HCT116 (cell line): ENCODE data around the gene SYNC. TPM values are rescaled to one million over a fixed set of nuclear protein-coding genes. Genes with fewer than 3 reads are reported as not detected.
A peak's percentile ranks its signal among the peaks of the same experiment; 100 is the strongest.

Source experiments
- ATAC-seq: fragments of 200-7000 bp; cut with Tn5 transposase; 2 replicates; pipeline ENCODE4 v1.9.1; 2020; ENCODE audit warnings: mild to moderate bottlenecking, moderate library complexity
- BruUV-seq: library from RNA; stranded (reverse); fragments of 400-500 nt; replicated peaks from 2 replicates; lab custom pipeline; 2021; lab: Mats Ljungman, UMichigan
- CTCF ChIA-PET: fragments of 300-600 bp; sonication (Branson Sonifier 250); formaldehyde crosslinking; loops from one replicate; lab custom pipeline; 2021; ENCODE audit warnings: antibody characterized with exemption; lab: Charles Lee
- POLR2A ChIA-PET: fragments of 300-600, 350-600 bp; sonication (Branson Sonifier 250); formaldehyde crosslinking; loops from one replicate; lab custom pipeline; 2021; ENCODE audit warnings: antibody characterized with exemption; lab: Charles Lee
- RAD21 ChIA-PET, 2 experiments: fragments of 300-600 bp; sonication (Branson Sonifier 250); formaldehyde crosslinking; loops; one replicate each; lab custom pipeline; 2023; ENCODE audit warnings: low total read pairs in 2 of 2; ENCODE audit not compliant: uncharacterized antibody in 2 of 2, unreplicated experiment in 2 of 2, low non-redundant PET in 1 of 2; lab: Charles Lee
- DNase-seq: peaks from one replicate; pipeline ENCODE4 v3.0.0-alpha.2; 2010; ENCODE audit warnings: low read depth, low spot score
- H2AFZ ChIP-seq: fragments of 200-600 bp; shearing (Covaris generic), sonication (generic); 2 replicates; pipeline ENCODE4 v1.6.1; 2017; ENCODE audit warnings: low read depth, mixed run types, mixed read lengths, antibody characterized with exemption, low read length; ENCODE audit not compliant: poor library complexity, severe bottlenecking
- H3K27ac ChIP-seq: 2 replicates; pipeline ENCODE4 v1.5.1; 2012; ENCODE audit warnings: low read depth, low read length
- H3K27me3 ChIP-seq: fragments of 200-600 bp; sonication (generic); 2 replicates; pipeline ENCODE4 v1.6.1; 2016; ENCODE audit warnings: mixed run types, low read length, mixed read lengths; ENCODE audit not compliant: insufficient read depth
- H3K36me3 ChIP-seq, 2 experiments: fragments of 200-500 bp in 1 of 2; fragments of 200-600 bp in 1 of 2; sonication (Bioruptor generic) in 1 of 2; sonication (generic) in 1 of 2; 2 replicates each; pipeline versions ENCODE4 v1.5.1 to v1.6.1; 2014 to 2016; ENCODE audit warnings: low read length in 2 of 2, inconsistent platforms in 1 of 2, mixed read lengths in 1 of 2, mixed run types in 1 of 2; ENCODE audit not compliant: insufficient read depth in 2 of 2, control insufficient read depth in 1 of 2
- H3K4me1 ChIP-seq, 2 experiments: fragments of 200-600 bp in 1 of 2; sonication (generic) in 1 of 2; 2 replicates each; pipeline versions ENCODE4 v1.5.1 to v1.6.1; 2012 to 2017; ENCODE audit warnings: low read length in 2 of 2, inconsistent platforms in 1 of 2, mild to moderate bottlenecking in 1 of 2, mixed read lengths in 1 of 2, mixed run types in 1 of 2, moderate library complexity in 1 of 2; ENCODE audit not compliant: insufficient read depth in 2 of 2, control insufficient read depth in 1 of 2
- H3K4me2 ChIP-seq: fragments of 200-600 bp; sonication (generic); 2 replicates; pipeline ENCODE4 v1.6.1; 2017; ENCODE audit warnings: mixed run types, low read length, mixed read lengths
- H3K4me3 ChIP-seq, 2 experiments: fragments of 200-600 bp in 1 of 2; sonication (generic) in 1 of 2; replicated peaks in 1 of 2; 2 replicates each; pipeline ENCODE4 v1.5.1; 2011 to 2016; ENCODE audit warnings: low read length in 2 of 2, control low read depth in 1 of 2, low read depth in 1 of 2, mild to moderate bottlenecking in 1 of 2, mixed read lengths in 1 of 2, mixed run types in 1 of 2
- H3K79me2 ChIP-seq: fragments of 200-600 bp; sonication (generic); 2 replicates; pipeline ENCODE4 v1.6.1; 2017; ENCODE audit warnings: mild to moderate bottlenecking, mixed run types, low read length, moderate library complexity, mixed read lengths; ENCODE audit not compliant: insufficient read depth
- H3K9ac ChIP-seq: fragments of 200-600 bp; sonication (generic); 2 replicates; pipeline ENCODE4 v1.6.1; 2016; ENCODE audit warnings: low read length, mixed read lengths
- H3K9me2 ChIP-seq: fragments of 200-600 bp; sonication (generic), shearing (Covaris generic); 2 replicates; pipeline ENCODE4 v1.6.1; 2017; ENCODE audit warnings: mixed run types, mild to moderate bottlenecking, moderate library complexity; ENCODE audit not compliant: insufficient read depth
- H3K9me3 ChIP-seq, 2 experiments: fragments of 200-500 bp in 1 of 2; fragments of 200-600 bp in 1 of 2; sonication (Bioruptor generic) in 1 of 2; sonication (generic) in 1 of 2; 2 replicates each; pipeline ENCODE4 v1.6.1; 2014 to 2017; ENCODE audit warnings: low read length in 2 of 2, mixed read lengths in 2 of 2, inconsistent platforms in 1 of 2, low read depth in 1 of 2, mild to moderate bottlenecking in 1 of 2, mixed run types in 1 of 2, moderate library complexity in 1 of 2; ENCODE audit not compliant: control insufficient read depth in 1 of 2, insufficient read depth in 1 of 2
- H4K20me1 ChIP-seq: fragments of 200-600 bp; sonication (generic), shearing (Covaris generic); 2 replicates; pipeline ENCODE4 v1.6.1; 2017; ENCODE audit warnings: mixed run types, mild to moderate bottlenecking, moderate library complexity; ENCODE audit not compliant: insufficient read depth
- CBX3 ChIP-seq: IDR thresholded peaks from 2 replicates; pipeline ENCODE4 v1.6.1; 2012; ENCODE audit warnings: low read depth
- CEBPB ChIP-seq: IDR thresholded peaks from 2 replicates; pipeline ENCODE4 v1.6.1; 2012; ENCODE audit warnings: low read depth
- EGR1 ChIP-seq: IDR thresholded peaks from 2 replicates; pipeline ENCODE4 v1.6.1; 2012; ENCODE audit warnings: low read depth
- POLR2A ChIP-seq: IDR thresholded peaks from 2 replicates; pipeline ENCODE4 v1.7.0; 2011; ENCODE audit warnings: borderline replicate concordance; ENCODE audit not compliant: insufficient read depth, insufficient read length; ENCODE audit errors: extremely low read depth
- SIN3A ChIP-seq: IDR thresholded peaks from 2 replicates; pipeline ENCODE4 v1.6.1; 2012; ENCODE audit warnings: low read depth
- YY1 ChIP-seq: IDR thresholded peaks from 2 replicates; pipeline ENCODE4 v1.6.1; 2011; ENCODE audit warnings: low read length, low read depth, moderate library complexity, mild to moderate bottlenecking; ENCODE audit not compliant: insufficient replicate concordance; ENCODE audit errors: extremely low read depth
- ZFX ChIP-seq: fragments of 450-650 bp; IDR thresholded peaks from 2 replicates; pipeline ENCODE4 v1.6.1; 2017
- intact Hi-C: fragments of 100-400 bp; cut with micrococcal nuclease; formaldehyde crosslinking; loops from 2 replicates; pipeline ENCODE4 v1.10.0; 2022
- total RNA-seq: library from RNA; stranded (reverse); gene quantifications from one replicate; pipeline ENCODE4 v1.2.1, GENCODE V29; 2021; ENCODE audit not compliant: unreplicated experiment
- TF ChIP-seq, protein P1 (sequence below): IDR thresholded peaks from 2 replicates; pipeline ENCODE4 v1.6.1; 2012
- TF ChIP-seq, protein P2 (sequence below): IDR thresholded peaks from 2 replicates; pipeline ENCODE4 v1.6.1; 2012; ENCODE audit warnings: low read depth
- TF ChIP-seq, protein P3 (sequence below), 3 experiments: fragments of 200-600 bp in 1 of 3; sonication (generic) in 1 of 3; IDR thresholded peaks in 2 of 3; conservative IDR thresholded peaks in 1 of 3; 2 replicates each; pipeline ENCODE4 v1.5.1; 2012 to 2017; ENCODE audit warnings: low read depth in 2 of 3, low read length in 2 of 3, antibody characterized with exemption in 1 of 3, borderline replicate concordance in 1 of 3, control low read depth in 1 of 3, mild to moderate bottlenecking in 1 of 3, mixed read lengths in 1 of 3, mixed run types in 1 of 3, moderate library complexity in 1 of 3; ENCODE audit not compliant: insufficient read depth in 1 of 3

Gene SYNC
- total RNA-seq, 1 experiment from 2014 or later, result 1.3 TPM

DNA sequence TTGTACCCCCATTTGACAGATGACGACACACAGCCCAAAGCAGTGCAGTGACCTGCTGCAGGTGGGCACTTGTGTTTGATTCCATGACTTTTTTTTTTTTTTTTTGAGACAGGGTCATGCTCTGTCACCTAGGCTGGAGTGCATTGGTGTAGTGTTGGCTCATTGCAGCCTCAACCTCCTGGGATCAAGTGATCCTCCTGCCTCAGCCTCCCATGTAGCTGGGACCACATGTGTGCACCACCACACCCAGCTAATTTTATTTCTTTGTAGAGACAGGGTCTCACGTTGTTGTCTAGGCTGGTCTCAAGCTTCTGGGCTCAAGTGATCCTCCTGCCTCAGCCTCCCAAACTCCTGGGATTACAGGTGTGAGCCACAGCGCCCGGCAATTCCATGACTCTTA, 14.9 kb upstream of the SYNC start:
- H3K4me3 ChIP-seq, result peak overlapping the region in 1 of 2 experiments; percentile 49; a peak in 1 of 4 replicates
- no peaks in the 10 kb centered on the region for H4K20me1 ChIP-seq
- RAD21 ChIA-PET, result no interaction called here
- H3K36me3 ChIP-seq, result no peaks in the 10 kb centered on the region
- H2AFZ ChIP-seq, result no peak overlapping the region
- peak overlapping the region; percentile 53; the same call in 1 of the 2 replicates for H3K27ac ChIP-seq
- intact Hi-C loops, result loop anchor here (5.0 kb wide), 1 partner anchor 45 kb away; no protein-coding TSS in a partner anchor
- H3K4me2 ChIP-seq, result peak overlapping the region; percentile 81
- no peaks in the 10 kb centered on the region for H3K9me3 ChIP-seq
- POLR2A ChIA-PET, result interaction anchor here (0.8 to 1.8 kb wide), 2 partner anchors 8 to 40 kb away, joined by 3 to 11 read pairs; no protein-coding TSS in a partner anchor
- no peak for ATAC-seq
- CTCF ChIA-PET, result no interaction called here
- H3K4me1 ChIP-seq, result peaks cover 10 to 34% of the 10 kb centered on the region in 2 experiments
- no peaks in the 10 kb centered on the region for H3K79me2 ChIP-seq
- BruUV-seq, result no TSS peak
- no peaks in the 10 kb centered on the region for H3K9me2 ChIP-seq
- H3K9ac ChIP-seq, result no peak overlapping the region
- DNase-seq, result no peak
- no peaks in the 10 kb centered on the region for H3K27me3 ChIP-seq
- no peak for TF ChIP-seq EGR1
- TF ChIP-seq, protein P1, sequence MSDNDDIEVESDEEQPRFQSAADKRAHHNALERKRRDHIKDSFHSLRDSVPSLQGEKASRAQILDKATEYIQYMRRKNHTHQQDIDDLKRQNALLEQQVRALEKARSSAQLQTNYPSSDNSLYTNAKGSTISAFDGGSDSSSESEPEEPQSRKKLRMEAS, result no peak
- no peak for TF ChIP-seq ZFX
- no peak for TF ChIP-seq SIN3A
- no peak for TF ChIP-seq CEBPB
- TF ChIP-seq POLR2A, result no peak

DNA sequence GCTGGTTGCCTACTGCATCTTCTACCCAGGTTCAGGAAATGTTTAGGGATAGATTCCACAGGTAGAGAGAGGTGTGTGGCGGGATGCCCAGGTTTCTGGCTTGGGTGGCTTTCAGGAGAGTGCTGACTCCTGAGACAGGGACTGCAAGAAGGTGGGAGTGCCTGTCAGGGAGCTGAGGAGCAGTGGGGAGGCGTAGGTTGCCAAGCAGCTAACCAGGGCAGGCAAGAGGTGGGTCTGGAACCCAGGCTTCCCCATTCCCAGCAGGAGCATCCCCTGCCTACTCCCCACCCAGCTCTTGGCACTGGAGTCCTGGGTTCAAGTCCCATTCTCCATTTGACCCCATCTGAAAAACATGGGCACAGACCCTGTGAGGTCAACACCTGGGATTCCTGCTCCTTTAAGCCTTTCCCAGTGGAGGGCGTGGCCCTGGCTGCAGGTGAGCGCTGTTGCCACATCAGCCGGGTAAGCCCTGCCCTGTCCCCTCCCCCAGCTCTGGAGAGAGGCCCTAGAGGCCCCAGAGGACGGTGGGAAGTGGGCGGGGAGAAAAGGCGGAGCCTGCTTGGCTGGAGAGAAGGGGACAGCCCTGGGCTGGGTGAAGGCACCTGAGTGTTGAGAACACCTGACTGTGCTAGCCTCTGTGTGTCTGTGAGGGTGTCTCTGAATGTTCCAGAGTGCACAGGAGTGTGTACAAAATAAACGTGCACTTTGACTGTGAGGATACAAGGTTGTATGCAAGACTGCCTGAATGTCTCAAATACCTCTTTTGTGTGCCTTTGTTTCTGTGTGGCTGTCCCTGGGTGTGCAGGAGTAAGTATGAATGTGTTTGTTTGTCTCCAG, 14.0 kb upstream of the SYNC start:
- peaks cover 18 to 35% of the 10 kb centered on the region in 2 experiments for H3K4me1 ChIP-seq
- peak overlapping the region; percentile 81 for H3K4me2 ChIP-seq
- no peaks in the 10 kb centered on the region for H3K9me3 ChIP-seq
- ChIA-PET RAD21 (interaction anchor here in 1 of 2 experiments (0.6 kb wide), 1 partner anchor 46 kb away, joined by 5 read pairs; no protein-coding TSS in a partner anchor), POLR2A (interaction anchor here (0.8 to 1.8 kb wide), 4 partner anchors 9 to 43 kb away, joined by 3 to 11 read pairs (median 4); no protein-coding TSS in a partner anchor), CTCF (interaction anchor here (1.5 to 1.6 kb wide), 2 partner anchors 11 to 57 kb away, joined by 3 to 7 read pairs; no protein-coding TSS in a partner anchor)
- no peaks in the 10 kb centered on the region for H3K9me2 ChIP-seq
- no peaks in the 10 kb centered on the region for H4K20me1 ChIP-seq
- H3K79me2 ChIP-seq, result no peaks in the 10 kb centered on the region
- no TSS peak for BruUV-seq
- H2AFZ ChIP-seq, result no peak overlapping the region
- intact Hi-C loops, result loop anchor here (5.0 kb wide), 1 partner anchor 46 kb away; no protein-coding TSS in a partner anchor
- ATAC-seq (peak; percentile 91), DNase-seq (peak; percentile 89)
- peak overlapping the region; percentile 45; the same call in 1 of the 2 replicates for H3K9ac ChIP-seq
- H3K27me3 ChIP-seq, result no peaks in the 10 kb centered on the region
- H3K36me3 ChIP-seq, result no peaks in the 10 kb centered on the region
- peak overlapping the region; percentile 53 for H3K27ac ChIP-seq
- H3K4me3 ChIP-seq, result peak overlapping the region; percentile 39 to 49
- TF ChIP-seq, protein P2, sequence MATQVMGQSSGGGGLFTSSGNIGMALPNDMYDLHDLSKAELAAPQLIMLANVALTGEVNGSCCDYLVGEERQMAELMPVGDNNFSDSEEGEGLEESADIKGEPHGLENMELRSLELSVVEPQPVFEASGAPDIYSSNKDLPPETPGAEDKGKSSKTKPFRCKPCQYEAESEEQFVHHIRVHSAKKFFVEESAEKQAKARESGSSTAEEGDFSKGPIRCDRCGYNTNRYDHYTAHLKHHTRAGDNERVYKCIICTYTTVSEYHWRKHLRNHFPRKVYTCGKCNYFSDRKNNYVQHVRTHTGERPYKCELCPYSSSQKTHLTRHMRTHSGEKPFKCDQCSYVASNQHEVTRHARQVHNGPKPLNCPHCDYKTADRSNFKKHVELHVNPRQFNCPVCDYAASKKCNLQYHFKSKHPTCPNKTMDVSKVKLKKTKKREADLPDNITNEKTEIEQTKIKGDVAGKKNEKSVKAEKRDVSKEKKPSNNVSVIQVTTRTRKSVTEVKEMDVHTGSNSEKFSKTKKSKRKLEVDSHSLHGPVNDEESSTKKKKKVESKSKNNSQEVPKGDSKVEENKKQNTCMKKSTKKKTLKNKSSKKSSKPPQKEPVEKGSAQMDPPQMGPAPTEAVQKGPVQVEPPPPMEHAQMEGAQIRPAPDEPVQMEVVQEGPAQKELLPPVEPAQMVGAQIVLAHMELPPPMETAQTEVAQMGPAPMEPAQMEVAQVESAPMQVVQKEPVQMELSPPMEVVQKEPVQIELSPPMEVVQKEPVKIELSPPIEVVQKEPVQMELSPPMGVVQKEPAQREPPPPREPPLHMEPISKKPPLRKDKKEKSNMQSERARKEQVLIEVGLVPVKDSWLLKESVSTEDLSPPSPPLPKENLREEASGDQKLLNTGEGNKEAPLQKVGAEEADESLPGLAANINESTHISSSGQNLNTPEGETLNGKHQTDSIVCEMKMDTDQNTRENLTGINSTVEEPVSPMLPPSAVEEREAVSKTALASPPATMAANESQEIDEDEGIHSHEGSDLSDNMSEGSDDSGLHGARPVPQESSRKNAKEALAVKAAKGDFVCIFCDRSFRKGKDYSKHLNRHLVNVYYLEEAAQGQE, result no peak
- TF ChIP-seq, protein P3, sequence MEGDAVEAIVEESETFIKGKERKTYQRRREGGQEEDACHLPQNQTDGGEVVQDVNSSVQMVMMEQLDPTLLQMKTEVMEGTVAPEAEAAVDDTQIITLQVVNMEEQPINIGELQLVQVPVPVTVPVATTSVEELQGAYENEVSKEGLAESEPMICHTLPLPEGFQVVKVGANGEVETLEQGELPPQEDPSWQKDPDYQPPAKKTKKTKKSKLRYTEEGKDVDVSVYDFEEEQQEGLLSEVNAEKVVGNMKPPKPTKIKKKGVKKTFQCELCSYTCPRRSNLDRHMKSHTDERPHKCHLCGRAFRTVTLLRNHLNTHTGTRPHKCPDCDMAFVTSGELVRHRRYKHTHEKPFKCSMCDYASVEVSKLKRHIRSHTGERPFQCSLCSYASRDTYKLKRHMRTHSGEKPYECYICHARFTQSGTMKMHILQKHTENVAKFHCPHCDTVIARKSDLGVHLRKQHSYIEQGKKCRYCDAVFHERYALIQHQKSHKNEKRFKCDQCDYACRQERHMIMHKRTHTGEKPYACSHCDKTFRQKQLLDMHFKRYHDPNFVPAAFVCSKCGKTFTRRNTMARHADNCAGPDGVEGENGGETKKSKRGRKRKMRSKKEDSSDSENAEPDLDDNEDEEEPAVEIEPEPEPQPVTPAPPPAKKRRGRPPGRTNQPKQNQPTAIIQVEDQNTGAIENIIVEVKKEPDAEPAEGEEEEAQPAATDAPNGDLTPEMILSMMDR (IDR thresholded peaks at IDR 0.05 in 2 of 3, conservative IDR thresholded peaks at IDR 0.05 in 1 of 3; ENCODE audit: borderline replicate concordance in 1 of 3, insufficient read depth in 1 of 3, low read depth in 2 of 3, low read length in 2 of 3), result no peak
- peak; percentile 48 for TF ChIP-seq CBX3
- TF ChIP-seq, protein P1, result peak; percentile 59; the same call in 1 of the 2 replicates
- TF ChIP-seq YY1, result peak; percentile 40
- peak; percentile 97 for TF ChIP-seq CEBPB
